8988T (cell line): ENCODE results near the gene OR10D3.
"Not testable (repeated sequence)": the region's sequence is repeated elsewhere in the genome, so short reads cannot be mapped to it uniquely, and the experiment has no call there.

Source experiments
- DNase-seq: peaks from one replicate; pipeline ENCODE4 v3.0.0; 2011

The OR10D3 gene

GRCh38 chr11:124183068-124183467 is at the start of gene OR10D3:
TSS of gene OR10D3 (plus strand) at chr11:124183345. CDS start at chr11:124185270, 1,925 bp downstream.
- DNase-seq, result no peak

- DNase-seq, result no peak
Measured at GRCh38 chr11:124143034-124143433, 40.1 kb upstream of the OR10D3 start.

- no peak for DNase-seq
Measured at GRCh38 chr11:124147951-124148350, 35.2 kb upstream of the OR10D3 start.

- no peak for DNase-seq
Measured at GRCh38 chr11:124150684-124151083, 32.5 kb upstream of the OR10D3 start.

GRCh38 chr11:124152770-124153407 is 30.3 kb upstream of the OR10D3 start:
- DNase-seq, result no peak

- no peak for DNase-seq
Measured at GRCh38 chr11:124153821-124154220, 29.3 kb upstream of the OR10D3 start.

- DNase-seq, result no peak
Measured at GRCh38 chr11:124159481-124159880, 23.7 kb upstream of the OR10D3 start.

- no peak for DNase-seq
Measured at GRCh38 chr11:124160986-124161385, 22.2 kb upstream of the OR10D3 start.

GRCh38 chr11:124167826-124168231 is 15.3 kb upstream of the OR10D3 start:
- DNase-seq, result no peak

- no peak for DNase-seq
Measured at GRCh38 chr11:124168796-124169195, 14.3 kb upstream of the OR10D3 start.

GRCh38 chr11:124170315-124170714 is 12.8 kb upstream of the OR10D3 start:
- not testable (repeated sequence) for DNase-seq

- DNase-seq, result no peak
Measured at GRCh38 chr11:124170801-124171586, 12.2 kb upstream of the OR10D3 start.

- no peak for DNase-seq
Measured at GRCh38 chr11:124172101-124172500, 11.0 kb upstream of the OR10D3 start.

- DNase-seq, result no peak
Measured at GRCh38 chr11:124172599-124172998, 10.5 kb upstream of the OR10D3 start.

- no peak for DNase-seq
Measured at GRCh38 chr11:124174001-124174583, 9.1 kb upstream of the OR10D3 start.

- DNase-seq, result no peak
Measured at GRCh38 chr11:124176925-124177715, 6.0 kb upstream of the OR10D3 start.

GRCh38 chr11:124179310-124179709 is 3.8 kb upstream of the OR10D3 start:
- DNase-seq, result no peak

- DNase-seq, result no peak
Measured at GRCh38 chr11:124190298-124191139, 7.4 kb downstream of the OR10D3 start.

GRCh38 chr11:124193221-124194010 is 10.3 kb downstream of the OR10D3 start:
- DNase-seq, result no peak

- no peak for DNase-seq
Measured at GRCh38 chr11:124194293-124195188, 11.4 kb downstream of the OR10D3 start.
